IMR-90 (cell line): ENCODE measurements around the gene NUTM1. TPM values are rescaled to one million over a fixed set of nuclear protein-coding genes. Genes with fewer than 3 reads are reported as not detected.

Experiments used
- ATAC-seq: fragments of 200-7000 bp; cut with Tn5 transposase; 2 replicates; pipeline ENCODE4 v1.9.1; 2020; ENCODE audit warnings: low read depth, mild to moderate bottlenecking, moderate library complexity
- BruUV-seq: library from RNA; stranded (reverse); fragments of 400-500 nt; replicated peaks from 2 replicates; lab custom pipeline; 2021; lab: Mats Ljungman, UMichigan
- CTCF ChIA-PET: fragments of 300-600 bp; formaldehyde crosslinking; extraction: SDS; loops from one replicate; lab custom pipeline; 2021; ENCODE audit warnings: antibody characterized with exemption; lab: Yijun Ruan, JAX
- POLR2A ChIA-PET: fragments of 300-600 bp; sonication (Branson Sonifier 250); formaldehyde crosslinking; loops from one replicate; lab custom pipeline; 2022; ENCODE audit warnings: antibody characterized with exemption; ENCODE audit not compliant: unreplicated experiment; lab: Charles Lee
- DNase-seq: peaks from one replicate; pipeline ENCODE4 v3.0.0; 2013
- H2AFZ ChIP-seq: replicated peaks from 2 replicates; pipeline ENCODE3; 2013; ENCODE audit warnings: low read length, mild to moderate bottlenecking; ENCODE audit not compliant: poor library complexity
- H2AK5ac ChIP-seq: 2 replicates; pipeline ENCODE4 v1.6.1; 2013; ENCODE audit warnings: low read depth, low read length, inconsistent platforms
- H2AK9ac ChIP-seq: replicated peaks from 2 replicates; pipeline ENCODE3; 2013; ENCODE audit warnings: mild to moderate bottlenecking, low read depth, low read length, moderate library complexity; ENCODE audit not compliant: poor library complexity
- H2BK120ac ChIP-seq: 2 replicates; pipeline ENCODE4 v1.6.1; 2013; ENCODE audit warnings: low read depth, low read length, inconsistent platforms
- H2BK15ac ChIP-seq: 3 replicates; pipeline ENCODE4 v1.6.1; 2013; ENCODE audit warnings: low read depth, low read length, inconsistent platforms
- H2BK20ac ChIP-seq: 2 replicates; pipeline ENCODE4 v1.6.1; 2013; ENCODE audit warnings: low read depth, mild to moderate bottlenecking, inconsistent platforms, low read length, moderate library complexity
- H2BK5ac ChIP-seq: 2 replicates; pipeline ENCODE4 v1.6.1; 2013; ENCODE audit warnings: mild to moderate bottlenecking, low read depth, low read length, inconsistent platforms; ENCODE audit not compliant: poor library complexity, severe bottlenecking
- H3K14ac ChIP-seq: replicated peaks from 2 replicates; pipeline ENCODE4 v1.6.1; 2013; ENCODE audit warnings: low read depth, low read length, inconsistent platforms
- H3K18ac ChIP-seq: 2 replicates; pipeline ENCODE4 v1.6.1; 2013; ENCODE audit warnings: low read depth, low read length, control low read depth
- H3K23ac ChIP-seq: 2 replicates; pipeline ENCODE4 v1.6.1; 2013; ENCODE audit warnings: low read depth, low read length, inconsistent platforms
- H3K27ac ChIP-seq: 2 replicates; pipeline ENCODE4 v1.5.1; 2013; ENCODE audit warnings: mild to moderate bottlenecking, control low read depth, low read length; ENCODE audit not compliant: insufficient read depth
- H3K27me3 ChIP-seq: 2 replicates; pipeline ENCODE4 v1.6.1; 2013; ENCODE audit warnings: low read length; ENCODE audit not compliant: control insufficient read depth, insufficient read depth
- H3K36me3 ChIP-seq: 2 replicates; pipeline ENCODE4 v1.6.1; 2013; ENCODE audit warnings: low read length, mixed read lengths; ENCODE audit not compliant: control insufficient read depth, insufficient read depth
- H3K4ac ChIP-seq: 2 replicates; pipeline ENCODE4 v1.6.1; 2013; ENCODE audit warnings: low read depth, low read length, inconsistent platforms
- H3K4me1 ChIP-seq: 2 replicates; pipeline ENCODE4 v1.6.1; 2013; ENCODE audit warnings: low read length, mixed read lengths; ENCODE audit not compliant: control insufficient read depth, insufficient read depth
- H3K4me2 ChIP-seq: 2 replicates; pipeline ENCODE4 v1.6.1; 2013; ENCODE audit warnings: low read depth, mild to moderate bottlenecking, control low read depth, low read length, moderate library complexity
- H3K4me3 ChIP-seq: 2 replicates; pipeline ENCODE4 v1.5.1; 2013; ENCODE audit warnings: low read depth, mild to moderate bottlenecking, control low read depth, low read length, moderate library complexity; ENCODE audit not compliant: insufficient read depth
- H3K56ac ChIP-seq: 2 replicates; pipeline ENCODE4 v1.6.1; 2013; ENCODE audit warnings: low read length, inconsistent platforms; ENCODE audit not compliant: insufficient read depth; ENCODE audit errors: extremely low read depth
- H3K79me1 ChIP-seq, 2 experiments: 2 replicates each; pipeline ENCODE4 v1.6.1; 2013; ENCODE audit warnings: low read length in 2 of 2, inconsistent platforms in 1 of 2, low read depth in 1 of 2
- H3K9ac ChIP-seq: 2 replicates; pipeline ENCODE4 v1.6.1; 2013; ENCODE audit warnings: low read depth, low read length, control low read depth
- H3K9me1 ChIP-seq: 2 replicates; pipeline ENCODE4 v1.6.1; 2013; ENCODE audit warnings: low read length, inconsistent platforms; ENCODE audit not compliant: insufficient read depth
- H3K9me3 ChIP-seq: 2 replicates; pipeline ENCODE4 v1.6.1; 2013; ENCODE audit warnings: low read length; ENCODE audit not compliant: control insufficient read depth, insufficient read depth
- H4K20me1 ChIP-seq: 2 replicates; pipeline ENCODE4 v1.6.1; 2013; ENCODE audit warnings: low read length, inconsistent platforms; ENCODE audit not compliant: insufficient read depth
- H4K5ac ChIP-seq: 2 replicates; pipeline ENCODE4 v1.6.1; 2013; ENCODE audit warnings: mild to moderate bottlenecking, low read depth, low read length, control low read depth
- H4K8ac ChIP-seq, 2 experiments: 2 replicates each; pipeline ENCODE4 v1.6.1; 2013; ENCODE audit warnings: low read depth in 2 of 2, low read length in 2 of 2, control low read depth in 1 of 2, inconsistent platforms in 1 of 2
- H4K91ac ChIP-seq: 2 replicates; pipeline ENCODE4 v1.6.1; 2013; ENCODE audit warnings: low read depth, low read length, inconsistent platforms; ENCODE audit not compliant: insufficient read depth
- MAZ ChIP-seq: IDR thresholded peaks from 2 replicates; pipeline ENCODE4 v1.6.1; 2012; ENCODE audit warnings: low read depth, mild to moderate bottlenecking, low read length, improper control_type of control experiment, moderate library complexity, borderline replicate concordance
- WGBS, 2 experiments: methylation state at CpG; one replicate each; pipeline versions ENCODE4 v1.1.5 to v1.1.7; 2013; ENCODE audit warnings: missing lambda C conversion rate in 2 of 2; ENCODE audit not compliant: insufficient read length in 1 of 2; ENCODE audit errors: extremely low coverage in 2 of 2; 5-methylcytosine and 5-hydroxymethylcytosine counted together
- dilution Hi-C: fragments of 300-500 bp; cut with HindIII; formaldehyde crosslinking; loops from one replicate; pipeline ENCODE4 v1.14.3; 2018; ENCODE audit warnings: low sequenced_read_pairs; ENCODE audit not compliant: unreplicated experiment
- in situ Hi-C: fragments of 300-500 bp; cut with MboI; formaldehyde crosslinking; loops from 3 replicates; pipeline ENCODE4 v1.14.3; 2019; ENCODE audit warnings: low sequenced_read_pairs, inconsistent platforms, mixed read lengths
- intact Hi-C: fragments of 100-400 bp; cut with micrococcal nuclease; formaldehyde crosslinking; loops from 2 replicates; pipeline ENCODE4 v1.10.0; 2022
- polyA plus RNA-seq, 3 experiments: library from polyadenylated mRNA; depleted of rRNA; stranded (reverse); fragments of >200 nt; gene quantifications; 2 replicates each; pipeline ENCODE4 v1.2.3, GENCODE V29; 2012; ENCODE audit warnings: low replicate concordance in 1 of 3
- total RNA-seq: library from RNA; depleted of rRNA; stranded (reverse); fragments of >200 nt; gene quantifications from 2 replicates; pipeline ENCODE4 v1.2.3, GENCODE V29; 2012

The NUTM1 gene
- total and polyA plus RNA-seq, 2 of the 4 experiments (the other 2 are of a cell fraction) = not detected

- Histone ChIP-seq H3K56ac (no peak overlapping the region), H3K4me3 (no peak overlapping the region), H3K9ac (no peak overlapping the region), H3K4me1 (no peaks in the 10 kb centered on the region; the same call in 1 of the 2 replicates), H3K27ac (no peak overlapping the region), H3K4me2 (no peak overlapping the region; the same call in 1 of the 2 replicates), H2BK20ac (no peak overlapping the region), H3K14ac (no peak overlapping the region), H4K5ac (no peak overlapping the region), H4K91ac (no peak overlapping the region), H4K8ac (no peak overlapping the region), H2BK15ac (no peak overlapping the region), H3K4ac (no peak overlapping the region), H3K27me3 (no peaks in the 10 kb centered on the region), H3K23ac (0 out of 2 replicates have a peak overlapping the region, but pooled peaks have one; percentile 91), H3K9me3 (no peaks in the 10 kb centered on the region), H2AK9ac (no peak overlapping the region), H3K36me3 (no peaks in the 10 kb centered on the region), H2AFZ (no peak overlapping the region), H3K79me1 (peaks cover 4 to 13% of the 10 kb centered on the region in 2 experiments; a peak in 3 of 4 replicates), H3K18ac (no peak overlapping the region), H2BK5ac (no peak overlapping the region), H3K9me1 (peaks cover 5% of the 10 kb centered on the region), H4K20me1 (no peaks in the 10 kb centered on the region; the same call in none of the 2 replicates), H2BK120ac (no peak overlapping the region), H2AK5ac (no peak overlapping the region)
- TF ChIP-seq MAZ = no peak
- intact Hi-C loops = no loop called here
- no TSS peak for BruUV-seq
- dilution Hi-C loops = no loop called here
- peak; percentile 37 for DNase-seq
- ChIA-PET POLR2A (no interaction called here), CTCF (interaction anchor here (1.5 kb wide), 1 partner anchor 41 kb away, joined by 4 read pairs; the partner anchor contains the start of gene SLC12A6)
- in situ Hi-C loops = no loop called here
- no peak for ATAC-seq
- no CpG with 5 or more reads among the region's 1 CpG for WGBS, 2 experiments
Observed at GRCh38 chr15:34297059-34297458, 46.1 kb upstream of the NUTM1 start.
